Immature natural killer cell (primary cell): ENCODE data around the gene ADCY4. TPM values are rescaled to one million over a fixed set of nuclear protein-coding genes. Genes with fewer than 3 reads are reported as not detected.

Experiments
- DNase-seq, 3 donors: peaks; one replicate each; pipeline ENCODE4 v3.0.0; 2022; ENCODE audit warnings: mixed read lengths in 1 of 3
- H3K27ac Mint-ChIP-seq, 6 donors: one replicate each; pipeline ENCODE4 v1.8.0; 2020; ENCODE audit warnings: mixed read lengths in 6 of 6, mild to moderate bottlenecking in 5 of 6, inconsistent platforms in 4 of 6, moderate library complexity in 3 of 6
- H3K27me3 Mint-ChIP-seq, 3 donors: one replicate each; pipeline ENCODE4 v1.8.0; 2020 to 2021; ENCODE audit warnings: low read depth in 3 of 3, mild to moderate bottlenecking in 3 of 3, mixed read lengths in 3 of 3, moderate library complexity in 3 of 3, inconsistent platforms in 1 of 3
- H3K36me3 Mint-ChIP-seq, 3 donors: one replicate each; pipeline ENCODE4 v1.8.0; 2020; ENCODE audit warnings: mixed read lengths in 3 of 3, inconsistent platforms in 2 of 3, mild to moderate bottlenecking in 2 of 3
- H3K4me1 Mint-ChIP-seq, 2 donors: one replicate each; pipeline ENCODE4 v1.8.0; 2020; ENCODE audit warnings: inconsistent platforms in 2 of 2, mild to moderate bottlenecking in 2 of 2, mixed read lengths in 2 of 2, moderate library complexity in 1 of 2
- H3K4me3 Mint-ChIP-seq, 5 donors: one replicate each; pipeline ENCODE4 v1.8.0; 2020; ENCODE audit warnings: mild to moderate bottlenecking in 5 of 5, mixed read lengths in 5 of 5, inconsistent platforms in 3 of 5, moderate library complexity in 3 of 5
- H3K9me3 Mint-ChIP-seq, 6 donors: one replicate each; pipeline ENCODE4 v1.8.0; 2020; ENCODE audit warnings: mild to moderate bottlenecking in 6 of 6, mixed read lengths in 6 of 6, inconsistent platforms in 4 of 6, moderate library complexity in 3 of 6
- polyA plus RNA-seq, 3 donors: library from polyadenylated mRNA; unstranded; fragments of 300-500 nt; fragmentation: Illumina TruSeq; gene quantifications; one replicate each; pipeline ENCODE4 v1.2.3, GENCODE V29; 2021

The ADCY4 gene
- polyA plus RNA-seq, 3 donors from 2014 or later, result 0.31 to 0.52 TPM; not detected in 1

GRCh38 chr14:24285351-24285750 lies 49.5 kb downstream of the ADCY4 start:
- peak overlapping the region in 3 of 6 donors; percentile 10 to 49 (median 45) for H3K27ac Mint-ChIP-seq
- H3K4me3 Mint-ChIP-seq, result no peak overlapping the region
- H3K27me3 Mint-ChIP-seq, result peaks cover 0 to 3% (median 1%) of the 10 kb centered on the region in 3 donors
- H3K36me3 Mint-ChIP-seq, result peaks cover 1 to 2% (median 1%) of the 10 kb centered on the region in 3 donors
- H3K4me1 Mint-ChIP-seq, result peaks cover 8 to 15% of the 10 kb centered on the region in 2 donors
- H3K9me3 Mint-ChIP-seq, result no peaks in the 10 kb centered on the region
- no peak for DNase-seq

GRCh38 chr14:24284501-24285035 lies 50.3 kb downstream of the ADCY4 start:
- Mint-ChIP-seq H3K27ac (peak overlapping the region in 3 of 6 donors; percentile 10 to 49 (median 45)), H3K4me3 (no peak overlapping the region), H3K27me3 (peaks cover 0 to 3% (median 1%) of the 10 kb centered on the region in 3 donors), H3K9me3 (no peaks in the 10 kb centered on the region), H3K4me1 (peaks cover 6 to 8% of the 10 kb centered on the region in 2 donors), H3K36me3 (no peaks in the 10 kb centered on the region)
- no peak for DNase-seq

DNA sequence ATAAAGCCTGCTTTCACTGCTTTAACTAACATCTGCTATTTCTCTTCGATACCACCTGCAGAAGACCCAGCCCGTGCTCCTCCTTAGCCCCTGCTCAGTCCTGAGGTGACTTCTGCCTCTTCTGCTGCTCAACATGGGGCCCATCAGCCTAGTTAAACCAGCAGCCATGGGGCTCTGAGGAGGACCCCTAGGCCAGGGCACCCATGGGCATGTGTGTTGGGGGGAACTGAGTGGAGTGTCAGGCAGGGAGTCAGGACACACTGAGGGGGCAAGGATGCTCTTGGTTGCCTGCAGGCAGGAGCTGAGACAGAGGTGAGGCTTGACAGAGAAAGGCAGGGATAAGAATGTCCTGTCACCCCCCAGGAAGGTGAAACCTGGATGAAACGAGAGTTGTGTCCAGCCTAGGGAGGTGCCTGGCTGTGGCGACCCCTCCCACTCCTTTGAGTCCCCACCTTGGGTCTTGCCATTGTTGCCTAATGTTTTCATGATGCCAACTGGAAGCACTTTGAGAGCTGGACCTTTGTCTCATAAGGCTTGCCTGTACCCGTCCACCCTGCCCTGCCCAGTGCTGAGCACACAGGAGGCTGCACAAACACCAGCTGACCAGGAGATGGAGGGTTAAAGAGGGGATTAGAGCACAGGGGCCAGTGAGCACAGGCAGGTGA lies 50.9 kb downstream of the ADCY4 start:
- peaks cover 0 to 3% (median 1%) of the 10 kb centered on the region in 3 donors for H3K27me3 Mint-ChIP-seq
- peak overlapping the region in 2 of 6 donors; percentile 44 to 81 for H3K27ac Mint-ChIP-seq
- DNase-seq, result no peak
- H3K4me1 Mint-ChIP-seq, result peaks cover 5 to 6% of the 10 kb centered on the region in 2 donors
- H3K9me3 Mint-ChIP-seq, result no peaks in the 10 kb centered on the region
- no peak overlapping the region for H3K4me3 Mint-ChIP-seq
- H3K36me3 Mint-ChIP-seq, result no peaks in the 10 kb centered on the region

- H3K9me3 Mint-ChIP-seq, result no peaks in the 10 kb centered on the region
- no peak for DNase-seq
- peaks cover 0 to 3% (median 1%) of the 10 kb centered on the region in 3 donors for H3K27me3 Mint-ChIP-seq
- H3K4me3 Mint-ChIP-seq, result no peak overlapping the region
- peak overlapping the region in 1 of 6 donors; percentile 33 for H3K27ac Mint-ChIP-seq
- no peaks in the 10 kb centered on the region for H3K36me3 Mint-ChIP-seq
- peaks cover 5 to 8% of the 10 kb centered on the region in 2 donors for H3K4me1 Mint-ChIP-seq
These were observed 52.1 kb downstream of the ADCY4 start for GRCh38 chr14:24282736-24283135.

DNA sequence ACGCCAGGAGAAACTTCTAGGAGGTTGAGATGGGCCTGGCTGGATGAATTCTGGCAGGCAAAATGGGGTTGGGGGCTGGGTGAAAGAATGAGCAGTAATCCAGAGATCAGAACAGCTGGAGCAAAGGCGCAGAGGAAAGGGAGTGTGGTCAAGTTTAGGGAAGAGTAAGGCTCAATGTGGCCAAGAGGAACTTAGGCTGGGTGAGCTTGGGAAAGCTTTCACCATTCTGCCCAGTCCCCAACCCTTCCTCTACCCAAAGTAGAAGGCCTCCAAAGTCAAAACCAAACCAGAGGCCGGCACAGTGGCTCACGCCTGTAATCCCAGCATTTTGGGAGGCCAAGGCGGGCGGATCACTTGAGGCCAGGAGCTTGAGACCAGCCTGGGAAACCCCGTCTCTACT lies 53.2 kb downstream of the ADCY4 start:
- Mint-ChIP-seq H3K4me3 (no peak overlapping the region), H3K27ac (peak overlapping the region in 3 of 6 donors; percentile 5 to 76 (median 43)), H3K4me1 (peaks cover 5 to 8% of the 10 kb centered on the region in 2 donors), H3K27me3 (peaks cover 0 to 3% (median 1%) of the 10 kb centered on the region in 3 donors), H3K9me3 (no peaks in the 10 kb centered on the region), H3K36me3 (peaks cover 0 to 6% (median 0%) of the 10 kb centered on the region in 3 donors)
- DNase-seq, result no peak

DNA sequence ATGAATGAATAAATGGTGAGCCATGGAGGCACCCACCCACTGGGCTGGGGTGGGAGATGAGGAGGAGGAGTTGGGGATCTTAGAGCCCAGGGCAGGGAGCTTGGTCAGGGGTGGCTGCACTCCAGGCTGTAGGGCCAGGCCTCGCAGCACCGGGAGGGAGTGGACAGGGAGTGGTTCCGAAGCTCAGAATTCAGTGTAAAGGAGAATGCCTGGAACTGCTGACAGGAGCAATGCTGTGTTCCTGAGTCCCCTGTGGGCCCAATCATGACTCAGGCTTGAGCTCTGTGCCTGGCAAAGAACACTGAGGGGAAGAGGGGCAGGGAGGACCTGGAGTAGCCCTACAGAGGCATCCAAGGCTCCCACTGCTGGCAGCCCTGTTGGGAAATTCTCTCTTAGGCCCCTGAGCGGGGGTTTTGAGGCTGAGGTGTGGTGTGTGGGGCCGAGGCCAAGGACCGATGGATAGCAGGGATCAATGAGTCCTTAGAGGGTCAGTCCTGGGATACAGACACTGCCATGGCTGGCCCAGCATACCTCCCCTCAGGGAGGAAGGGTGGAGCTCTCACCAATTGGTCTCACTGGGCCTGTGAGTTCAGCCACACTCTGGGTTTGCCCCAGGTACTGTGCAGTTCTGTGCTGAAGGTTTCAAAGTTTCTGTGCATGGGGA lies 53.9 kb downstream of the ADCY4 start:
- no peak for DNase-seq
- H3K4me1 Mint-ChIP-seq, result peaks cover 5 to 8% of the 10 kb centered on the region in 2 donors
- H3K36me3 Mint-ChIP-seq, result peaks cover 0 to 6% (median 0%) of the 10 kb centered on the region in 3 donors
- H3K9me3 Mint-ChIP-seq, result no peaks in the 10 kb centered on the region
- H3K4me3 Mint-ChIP-seq, result no peak overlapping the region
- H3K27me3 Mint-ChIP-seq, result peaks cover 0 to 3% (median 1%) of the 10 kb centered on the region in 3 donors
- H3K27ac Mint-ChIP-seq, result peak overlapping the region; percentile 43 to 76 (median 61)

DNA sequence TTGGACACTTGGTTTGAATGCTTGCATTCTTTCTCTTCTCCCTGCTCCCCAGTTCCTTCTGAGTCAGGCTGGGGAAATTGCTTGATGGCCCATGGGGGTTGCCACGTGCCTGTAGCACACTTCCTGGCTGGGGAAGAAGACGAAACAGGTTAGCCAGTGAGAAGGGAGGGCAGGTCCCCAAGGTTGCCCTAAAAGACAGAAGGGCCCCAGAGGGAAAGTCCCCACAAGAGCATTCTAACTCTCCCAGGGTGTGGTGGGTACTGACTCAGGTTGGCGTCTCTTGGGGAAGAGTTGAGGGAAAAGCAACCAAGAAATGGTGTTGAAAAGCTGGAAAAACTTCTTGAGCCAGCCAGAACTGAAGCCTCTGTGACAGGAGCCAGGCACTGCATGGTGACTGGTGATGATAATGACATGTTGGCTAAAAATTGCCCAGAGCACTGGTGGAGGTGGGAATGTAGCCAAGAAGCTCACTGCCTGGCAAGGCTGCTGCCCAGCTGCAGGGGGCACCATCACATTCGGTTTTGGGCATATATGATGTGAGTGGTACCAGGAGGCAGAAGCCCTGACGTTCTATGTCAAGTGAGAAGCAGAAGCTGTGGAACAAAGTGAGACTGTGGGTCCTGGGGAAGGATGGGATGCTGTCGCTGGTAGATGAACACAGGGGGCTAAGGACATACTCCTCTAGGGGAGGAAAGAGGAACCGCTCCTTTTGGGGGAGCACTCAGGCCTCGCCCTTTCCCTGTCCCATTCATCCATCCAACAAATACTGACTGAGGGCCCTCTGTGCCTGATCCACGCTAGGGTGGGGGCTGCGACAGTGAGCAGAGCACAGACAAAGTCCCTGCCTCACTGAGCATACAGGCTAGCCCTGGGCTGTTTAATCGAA lies 55.3 kb downstream of the ADCY4 start:
- DNase-seq, result peak in 2 of 3 donors; percentile 22 to 23
- H3K27me3 Mint-ChIP-seq, result peaks cover 0 to 3% (median 1%) of the 10 kb centered on the region in 3 donors
- H3K4me1 Mint-ChIP-seq, result peaks cover 5 to 8% of the 10 kb centered on the region in 2 donors
- peaks cover 0 to 6% (median 0%) of the 10 kb centered on the region in 3 donors for H3K36me3 Mint-ChIP-seq
- H3K4me3 Mint-ChIP-seq, result no peak overlapping the region
- H3K9me3 Mint-ChIP-seq, result no peaks in the 10 kb centered on the region
- H3K27ac Mint-ChIP-seq, result peak overlapping the region in 4 of 6 donors; percentile 58 to 88 (median 79)

- Mint-ChIP-seq H3K4me3 (no peak overlapping the region), H3K9me3 (no peaks in the 10 kb centered on the region), H3K27me3 (peaks cover 0 to 5% (median 3%) of the 10 kb centered on the region in 3 donors), H3K36me3 (peaks cover 0 to 6% (median 0%) of the 10 kb centered on the region in 3 donors), H3K4me1 (peaks cover 9 to 12% of the 10 kb centered on the region in 2 donors), H3K27ac (peak overlapping the region in 5 of 6 donors; percentile 11 to 78 (median 63))
- DNase-seq, result no peak
These were observed 56.4 kb downstream of the ADCY4 start for GRCh38 chr14:24278424-24278823.

DNA sequence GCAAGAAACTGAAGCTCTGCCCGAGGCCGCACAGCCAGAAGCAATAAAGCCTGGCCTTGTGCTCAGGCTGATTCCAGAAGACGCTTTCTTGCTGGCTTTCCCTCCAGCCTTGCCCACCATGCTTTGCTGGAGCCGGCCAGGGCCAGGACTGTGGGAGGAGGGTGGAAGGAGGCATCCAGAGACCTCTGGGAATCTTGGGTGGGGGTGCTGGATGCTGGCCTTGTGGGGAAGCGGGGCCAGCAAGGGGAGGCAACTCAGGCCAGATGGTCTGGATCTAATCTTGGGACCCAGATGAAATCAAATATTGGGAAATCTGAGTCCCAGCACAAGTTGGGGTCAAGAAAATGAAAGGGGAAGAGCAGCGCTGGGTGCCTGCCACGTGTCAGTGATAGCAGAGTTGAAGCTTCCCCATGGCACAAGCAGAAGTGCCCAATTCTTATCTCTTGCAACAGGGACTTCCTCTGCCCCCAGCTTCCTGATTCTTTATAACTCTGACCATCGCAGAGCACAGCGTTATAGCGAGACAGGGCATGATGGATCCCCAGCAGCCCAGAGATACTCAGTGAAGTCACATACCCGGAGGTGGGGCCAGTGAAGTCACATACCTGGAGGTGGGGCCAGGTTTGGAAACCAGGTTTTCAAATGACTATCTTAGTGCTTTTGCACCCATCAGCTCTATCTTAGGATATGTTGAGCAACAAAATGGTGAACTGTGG lies 57.1 kb downstream of the ADCY4 start:
- Mint-ChIP-seq H3K27me3 (peaks cover 0 to 4% (median 3%) of the 10 kb centered on the region in 3 donors), H3K4me1 (peaks cover 14 to 16% of the 10 kb centered on the region in 2 donors), H3K27ac (peak overlapping the region in 3 of 6 donors; percentile 55 to 78 (median 58)), H3K4me3 (no peak overlapping the region), H3K9me3 (no peaks in the 10 kb centered on the region), H3K36me3 (peaks cover 0 to 6% (median 0%) of the 10 kb centered on the region in 3 donors)
- DNase-seq, result no peak

DNA sequence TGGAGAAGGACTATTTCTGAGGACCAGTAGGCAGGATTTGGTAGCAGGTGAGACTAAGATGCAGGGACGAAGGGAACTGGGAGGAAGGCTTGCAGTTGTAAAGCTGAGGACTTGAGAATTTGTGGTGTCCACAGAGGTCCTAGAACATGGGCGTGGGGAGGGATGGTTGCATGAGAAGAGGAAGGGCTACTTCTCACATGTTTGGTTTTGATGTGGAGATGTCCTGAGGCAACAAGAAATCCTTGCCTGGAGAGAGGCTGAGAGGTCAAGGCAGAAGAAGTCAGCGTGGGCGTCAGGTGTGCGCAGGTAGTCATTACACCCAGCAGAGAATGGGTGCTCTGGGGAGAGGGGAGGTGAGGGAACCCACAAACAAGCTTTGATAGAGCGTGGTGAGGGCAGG lies 57.8 kb downstream of the ADCY4 start:
- H3K36me3 Mint-ChIP-seq, result peaks cover 0 to 6% (median 0%) of the 10 kb centered on the region in 3 donors
- peaks cover 1 to 6% (median 2%) of the 10 kb centered on the region in 3 donors for H3K27me3 Mint-ChIP-seq
- no peak for DNase-seq
- H3K27ac Mint-ChIP-seq, result peak overlapping the region in 4 of 6 donors; percentile 7 to 75 (median 55)
- H3K4me3 Mint-ChIP-seq, result no peak overlapping the region
- H3K4me1 Mint-ChIP-seq, result peaks cover 21 to 23% of the 10 kb centered on the region in 2 donors
- H3K9me3 Mint-ChIP-seq, result no peaks in the 10 kb centered on the region

DNA sequence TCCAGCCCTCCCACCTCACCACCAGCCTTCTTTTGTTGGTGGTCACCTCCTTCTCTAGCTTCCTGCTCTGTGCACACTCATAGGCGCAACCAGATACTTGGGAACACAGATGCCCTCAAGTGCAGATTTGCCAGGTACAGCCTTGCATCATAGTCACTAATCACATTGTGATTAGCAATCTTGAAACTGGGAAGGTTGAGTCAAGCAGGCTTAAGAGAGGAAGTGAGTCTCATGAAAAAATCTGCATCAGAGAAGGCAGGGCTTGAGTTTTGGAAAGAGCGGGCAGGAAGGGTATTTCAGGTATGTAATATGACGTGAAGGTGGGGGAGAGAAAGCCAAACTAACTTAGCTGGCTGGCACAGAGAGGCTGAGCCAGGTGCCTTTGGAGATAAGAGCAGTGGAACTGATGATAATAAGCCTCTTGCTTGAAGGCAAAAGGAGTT lies 60.7 kb downstream of the ADCY4 start:
- H3K4me1 Mint-ChIP-seq, result peaks cover 32 to 34% of the 10 kb centered on the region in 2 donors
- no peak for DNase-seq
- peaks cover 9 to 13% (median 11%) of the 10 kb centered on the region in 3 donors for H3K27me3 Mint-ChIP-seq
- peak overlapping the region; percentile 79 to 99 (median 96) for H3K27ac Mint-ChIP-seq
- H3K4me3 Mint-ChIP-seq, result no peak overlapping the region
- peaks cover 0 to 6% (median 4%) of the 10 kb centered on the region in 3 donors for H3K36me3 Mint-ChIP-seq
- no peaks in the 10 kb centered on the region for H3K9me3 Mint-ChIP-seq

DNA sequence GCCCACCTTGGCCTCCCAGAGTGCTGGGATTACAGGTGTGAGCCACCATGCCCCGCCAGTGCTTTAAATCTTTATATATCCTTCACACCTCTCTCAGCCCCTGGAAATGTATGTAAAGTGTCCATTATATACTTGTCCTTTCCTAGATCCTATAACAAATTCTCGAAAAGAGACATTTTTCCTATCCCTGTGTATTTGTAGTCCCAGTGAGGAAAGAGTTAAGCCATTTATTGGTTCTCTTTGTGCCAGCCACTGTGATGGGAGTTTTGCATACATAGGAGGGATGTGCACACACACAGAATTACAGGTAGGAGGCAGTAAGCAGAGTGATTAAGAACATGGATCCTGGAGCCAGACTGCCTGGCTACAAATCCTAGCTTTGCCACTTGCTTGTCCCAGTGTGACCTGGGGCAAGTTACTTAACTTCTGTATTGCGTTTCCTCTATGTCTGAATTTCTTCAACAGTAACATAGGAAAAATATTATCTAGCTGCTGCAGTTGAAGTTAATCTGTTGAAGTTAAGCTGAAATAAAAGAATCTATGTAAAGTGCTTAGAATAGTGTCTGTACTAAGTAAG lies 61.4 kb downstream of the ADCY4 start:
- H3K27me3 Mint-ChIP-seq, result peaks cover 9 to 13% (median 11%) of the 10 kb centered on the region in 3 donors
- peaks cover 0 to 9% (median 6%) of the 10 kb centered on the region in 3 donors for H3K36me3 Mint-ChIP-seq
- H3K4me3 Mint-ChIP-seq, result peak overlapping the region in 2 of 5 donors; percentile 15 to 38
- H3K9me3 Mint-ChIP-seq, result no peaks in the 10 kb centered on the region
- DNase-seq, result no peak
- H3K27ac Mint-ChIP-seq, result peak overlapping the region; percentile 79 to 99 (median 96)
- H3K4me1 Mint-ChIP-seq, result peaks cover 32% of the 10 kb centered on the region in 2 donors
